Panc1 (cell line): ENCODE measurements around the gene UBFD1.

Experiments
- CTCF ChIP-seq: fragments of 450-650 bp; IDR thresholded peaks from 2 replicates; pipeline ENCODE4 v1.5.1; 2017; ENCODE audit warnings: mild to moderate bottlenecking
- POLR2AphosphoS5 ChIP-seq: IDR thresholded peaks from 2 replicates; pipeline ENCODE4 v1.6.1; 2012; ENCODE audit warnings: mild to moderate bottlenecking, low read depth, low read length, moderate library complexity
- REST ChIP-seq, 2 experiments: IDR thresholded peaks; 2 replicates each; pipeline ENCODE4 v1.6.1; 2011 to 2012; ENCODE audit warnings: low read depth in 2 of 2, control low read depth in 1 of 2, low read length in 1 of 2, mild to moderate bottlenecking in 1 of 2, moderate library complexity in 1 of 2; ENCODE audit not compliant: insufficient read depth in 1 of 2
- SIN3A ChIP-seq: IDR thresholded peaks from 2 replicates; pipeline ENCODE4 v1.6.1; 2012; ENCODE audit warnings: low read depth, mild to moderate bottlenecking, low read length, moderate library complexity, borderline replicate concordance; ENCODE audit not compliant: insufficient read depth
- TCF7L2 ChIP-seq: IDR thresholded peaks from 2 replicates; pipeline ENCODE4 v1.6.1; 2011; ENCODE audit warnings: mild to moderate bottlenecking, low read depth, low read length, inconsistent platforms

DNA sequence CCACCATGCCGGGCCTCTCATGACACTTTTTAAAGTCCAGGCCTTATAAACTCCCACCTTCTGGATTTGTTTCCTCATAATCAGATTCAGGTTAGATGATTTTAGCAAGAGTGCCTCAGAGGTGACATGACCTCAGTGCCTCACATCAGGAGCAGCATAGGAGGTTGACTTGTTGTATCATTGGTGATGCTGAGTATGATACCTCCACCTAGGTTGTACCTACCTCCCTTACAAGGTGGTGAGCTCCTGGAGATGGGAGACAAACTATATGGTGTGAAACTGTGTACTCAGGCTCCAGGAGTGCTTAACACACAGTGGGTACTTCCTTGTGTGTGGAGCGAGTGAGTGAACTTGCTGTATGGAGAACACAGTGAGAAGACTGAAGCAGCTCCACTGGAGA, 20.0 kb downstream of the UBFD1 start:
- no peak for TF ChIP-seq CTCF
- no peak for TF ChIP-seq POLR2AphosphoS5
- no peak for TF ChIP-seq SIN3A
- TF ChIP-seq REST (IDR thresholded peaks at IDR 0.05; ENCODE audit: insufficient read depth in 1 of 2, low read depth in 2 of 2, low read length in 1 of 2), result no peak
- TF ChIP-seq TCF7L2, result no peak
